ENCODE results near the gene PROCR.
A peak's percentile ranks its signal among the peaks of the same experiment; 100 is the strongest.
"Not testable (repeated sequence)": the region's sequence is repeated elsewhere in the genome, so short reads cannot be mapped to it uniquely, and the experiment has no call there.

The PROCR gene

GRCh38 chr20:35196313-35196712, 24.4 kb downstream of the PROCR start:
- no peak for DNase-seq

- no peak for DNase-seq
These were observed 27.9 kb downstream of the PROCR start for GRCh38 chr20:35199740-35200139.

GRCh38 chr20:35200267-35200666, 28.4 kb downstream of the PROCR start:
- no peak for DNase-seq

- DNase-seq = not testable (repeated sequence)
These were observed 29.6 kb downstream of the PROCR start for GRCh38 chr20:35201467-35201866.

- DNase-seq = no peak
These were observed 34.9 kb downstream of the PROCR start for GRCh38 chr20:35206802-35207201.

GRCh38 chr20:35207950-35208611, 36.2 kb downstream of the PROCR start:
- DNase-seq = peak; percentile 23

- DNase-seq = no peak
These were observed 43.4 kb downstream of the PROCR start for GRCh38 chr20:35215066-35215956.

GRCh38 chr20:35216541-35216940, 44.7 kb downstream of the PROCR start:
- DNase-seq = no peak

GRCh38 chr20:35223941-35224340, 52.1 kb downstream of the PROCR start:
- DNase-seq = no peak

- no peak for DNase-seq
These were observed 52.7 kb downstream of the PROCR start for GRCh38 chr20:35224536-35224935.

- DNase-seq = no peak
These were observed 53.6 kb downstream of the PROCR start for GRCh38 chr20:35225319-35226125.

GRCh38 chr20:35226126-35226883, 54.4 kb downstream of the PROCR start, which contains the start of gene MMP24:
Gene MMP24, plus strand, starts transcription at chr20:35226690. Its CDS starts 49 bp downstream, at chr20:35226739.
- DNase-seq = no peak
